Hematopoietic multipotent progenitor cell treated with erythropoietin and hydrocortisone succinate and interleukin-3 and kit ligand, for 4 days (in vitro differentiated cells): ENCODE data around the gene B4GALT3.

Source experiments
- DNase-seq: peaks from one replicate; pipeline ENCODE4 v3.0.0-alpha.2; 2015

B4GALT3 gene

GRCh38 chr1:161121834-161122233 is 55.5 kb downstream of the B4GALT3 start:
- peak; percentile 48 for DNase-seq
